ENCODE measurements around the gene VNN1.
A peak's percentile ranks its signal among the peaks of the same experiment; 100 is the strongest.
"Not testable (repeated sequence)": the region's sequence is repeated elsewhere in the genome, so short reads cannot be mapped to it uniquely, and the experiment has no call there.

VNN1 gene

DNA sequence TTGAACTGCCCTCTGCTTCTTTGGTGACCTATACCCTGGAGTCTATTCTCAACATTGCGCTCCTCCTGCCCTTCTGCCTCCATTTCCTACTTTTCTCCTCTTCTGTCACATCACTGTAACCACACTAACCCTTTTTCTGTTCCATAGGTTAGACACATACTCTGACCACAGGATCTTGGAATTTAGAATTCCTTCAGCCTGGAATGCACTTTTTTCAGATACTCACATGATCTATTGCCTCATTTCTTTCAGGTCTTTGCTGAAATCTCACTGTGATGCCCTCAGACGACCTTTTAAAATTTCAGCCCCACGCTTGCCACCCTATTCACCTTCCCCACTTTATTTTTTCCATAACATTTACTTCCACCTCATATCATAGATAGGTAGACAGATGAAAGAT, 5.1 kb downstream of the VNN1 start:
- no peak for TF ChIP-seq POLR2A (IDR thresholded peaks at IDR 0.05; ENCODE audit: low read depth, low read length)
- FAIRE-seq (no peak), DNase-seq (ENCODE audit: insufficient read length, low spot score) (no peak)

- no peak for FAIRE-seq
- DNase-seq (ENCODE audit: insufficient read length, low spot score), result no peak
- no peak for TF ChIP-seq POLR2A (IDR thresholded peaks at IDR 0.05; ENCODE audit: low read depth, low read length)
Measured at GRCh38 chr6:132708002-132708401, 5.9 kb downstream of the VNN1 start.

- FAIRE-seq; DNase-seq (ENCODE audit: insufficient read length, low spot score): not testable (repeated sequence)
Measured at GRCh38 chr6:132706756-132707155, 7.1 kb downstream of the VNN1 start.

DNA sequence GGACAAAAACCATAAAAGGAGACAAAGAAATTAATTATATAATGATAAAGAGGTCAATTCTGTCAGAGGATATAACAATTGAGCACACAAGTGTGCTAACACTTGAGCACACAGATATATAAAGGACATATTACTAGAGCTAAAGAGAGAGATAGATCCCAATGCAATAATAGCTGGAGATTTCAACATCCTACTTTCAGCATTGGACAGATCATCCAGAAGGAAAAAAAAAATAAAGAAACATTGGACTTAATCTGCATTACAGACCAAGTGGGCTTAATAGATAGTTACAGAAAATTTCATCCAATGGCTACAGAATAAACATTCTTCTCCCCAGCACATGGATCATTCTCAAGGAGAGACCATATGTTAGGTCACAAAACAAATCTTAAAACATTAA, 9.9 kb downstream of the VNN1 start:
- no peak for DNase-seq (ENCODE audit: insufficient read length, low spot score)
- no peak for FAIRE-seq
- TF ChIP-seq POLR2A (IDR thresholded peaks at IDR 0.05; ENCODE audit: low read depth, low read length), result no peak

DNA sequence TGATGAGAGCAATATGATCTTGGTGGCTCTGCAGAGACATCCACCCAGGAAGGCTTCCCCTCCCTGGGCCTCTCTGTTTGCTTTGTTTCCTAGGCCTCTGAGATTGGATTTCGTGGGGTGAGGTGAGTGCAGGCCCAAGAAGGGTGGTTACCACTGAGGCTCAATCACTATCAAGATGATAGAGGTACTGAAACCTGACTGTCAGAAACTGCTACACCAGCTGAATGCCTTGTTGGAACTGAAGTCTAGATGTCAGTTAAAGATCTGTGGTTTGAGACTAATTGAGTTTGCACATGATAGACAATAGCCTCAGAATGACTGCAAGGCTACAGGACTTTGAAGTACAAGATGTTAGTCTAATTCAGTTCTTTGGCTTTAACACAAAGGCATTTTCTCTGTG, 15.2 kb downstream of the VNN1 start:
- DNase-seq (ENCODE audit: insufficient read length, low spot score) (no peak), FAIRE-seq (no peak)
- no peak for TF ChIP-seq POLR2A (IDR thresholded peaks at IDR 0.05; ENCODE audit: low read depth, low read length)

DNA sequence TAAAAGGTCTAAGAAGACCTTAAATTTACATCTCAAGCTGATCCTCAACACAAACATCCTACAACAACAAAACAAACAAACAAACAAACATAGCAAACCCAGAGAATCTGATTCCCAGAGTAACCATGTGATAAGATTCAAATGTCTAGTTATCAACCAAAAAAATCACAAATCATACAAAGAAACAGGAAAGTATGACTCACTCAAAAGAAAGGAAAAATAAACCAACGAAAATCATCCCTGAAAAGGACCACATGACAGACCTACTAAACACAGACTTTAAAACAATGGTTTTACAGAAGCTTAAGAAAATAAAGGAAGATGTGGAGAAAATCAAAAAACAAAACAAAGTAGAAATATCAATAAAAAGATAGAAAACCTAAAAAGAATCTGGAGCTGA, 18.1 kb downstream of the VNN1 start:
- FAIRE-seq (no peak), DNase-seq (ENCODE audit: insufficient read length, low spot score) (no peak)

DNA sequence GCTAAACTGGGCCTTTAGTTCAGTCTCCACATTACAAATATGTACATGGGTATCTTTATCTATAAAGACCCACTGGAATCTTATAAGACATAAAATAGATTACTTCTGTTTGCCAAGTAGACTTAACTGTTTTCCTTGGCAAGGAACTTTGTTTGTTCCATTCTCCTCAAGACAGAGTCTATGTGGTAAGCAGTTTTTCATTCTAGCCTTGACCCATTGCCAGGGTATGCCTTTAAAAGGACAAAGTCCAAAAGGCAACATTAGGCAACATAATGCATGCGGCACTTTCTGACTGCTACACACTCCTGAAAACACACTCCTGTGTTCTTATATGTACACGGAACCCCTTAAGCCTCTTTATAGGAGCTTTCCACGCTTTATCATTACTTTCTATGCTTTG, 20.4 kb downstream of the VNN1 start:
- no peak for TF ChIP-seq POLR2A (IDR thresholded peaks at IDR 0.05; ENCODE audit: low read depth, low read length)
- DNase-seq (ENCODE audit: insufficient read length, low spot score), result no peak
- FAIRE-seq, result no peak

More for the DNA sequence above, 18.1 kb downstream of the VNN1 start:
- TF ChIP-seq POLR2A (IDR thresholded peaks at IDR 0.05; ENCODE audit: low read depth, low read length), result no peak

DNA sequence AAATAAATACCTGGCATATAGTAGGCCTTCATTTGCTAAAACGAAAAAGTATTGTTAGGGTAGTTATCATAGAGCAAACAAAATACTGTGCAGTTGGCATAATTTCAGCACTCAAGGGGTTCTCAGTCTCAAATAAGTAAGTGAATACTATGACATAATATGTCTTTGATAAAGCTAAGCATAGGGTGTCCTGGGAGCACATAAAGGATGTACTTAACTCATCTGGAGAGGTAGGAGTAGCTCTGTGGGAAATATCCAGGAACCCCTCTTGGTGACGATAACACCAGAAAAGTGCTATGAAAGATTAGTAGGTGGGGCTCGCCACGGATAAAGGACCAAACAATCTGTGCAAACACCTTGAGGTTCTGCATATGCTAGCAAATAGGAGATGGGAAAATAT, 23.2 kb downstream of the VNN1 start:
- FAIRE-seq (no peak), DNase-seq (ENCODE audit: insufficient read length, low spot score) (no peak)
- no peak for TF ChIP-seq POLR2A (IDR thresholded peaks at IDR 0.05; ENCODE audit: low read depth, low read length)

- DNase-seq (ENCODE audit: insufficient read length, low spot score) (peak; percentile 7), FAIRE-seq (peak; percentile 50)
- TF ChIP-seq POLR2A (IDR thresholded peaks at IDR 0.05; ENCODE audit: low read depth, low read length), result no peak
Measured at GRCh38 chr6:132687306-132687705, 26.5 kb downstream of the VNN1 start.

- no peak for TF ChIP-seq POLR2A (IDR thresholded peaks at IDR 0.05; ENCODE audit: low read depth, low read length)
- DNase-seq (ENCODE audit: insufficient read length, low spot score) (no peak), FAIRE-seq (no peak)
Measured at GRCh38 chr6:132686531-132686930, 27.3 kb downstream of the VNN1 start.

- FAIRE-seq (no peak), DNase-seq (ENCODE audit: insufficient read length, low spot score) (no peak)
- no peak for TF ChIP-seq POLR2A (IDR thresholded peaks at IDR 0.05; ENCODE audit: low read depth, low read length)
Measured at GRCh38 chr6:132685009-132685408, 28.8 kb downstream of the VNN1 start.

GRCh38 chr6:132684272-132684671, 29.6 kb downstream of the VNN1 start:
- FAIRE-seq, result no peak
- DNase-seq (ENCODE audit: insufficient read length, low spot score), result no peak

DNA sequence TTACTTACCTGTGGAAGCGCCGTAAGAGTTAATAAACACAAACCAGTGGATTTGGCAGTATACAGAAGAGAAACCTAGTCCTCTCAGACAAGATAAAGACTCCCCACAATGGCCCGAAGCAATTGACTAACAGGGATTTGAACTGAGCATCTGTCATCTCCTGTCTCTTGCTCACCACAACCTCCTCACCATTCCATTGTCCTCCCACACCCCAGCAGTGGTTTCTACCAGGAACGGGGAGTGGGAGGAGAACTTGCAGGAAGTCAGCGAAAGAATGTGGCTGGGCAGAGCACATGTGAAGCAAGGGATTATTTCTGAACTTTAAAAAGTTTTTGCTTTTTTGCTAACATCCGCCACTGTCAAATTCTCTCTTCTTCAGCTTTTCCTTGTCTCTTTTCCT, 30.3 kb downstream of the VNN1 start:
- no peak for TF ChIP-seq POLR2A (IDR thresholded peaks at IDR 0.05; ENCODE audit: low read depth, low read length)
- FAIRE-seq, result no peak
- DNase-seq (ENCODE audit: insufficient read length, low spot score), result no peak

More at GRCh38 chr6:132684272-132684671, 29.6 kb downstream of the VNN1 start:
- TF ChIP-seq POLR2A (IDR thresholded peaks at IDR 0.05; ENCODE audit: low read depth, low read length), result no peak

DNA sequence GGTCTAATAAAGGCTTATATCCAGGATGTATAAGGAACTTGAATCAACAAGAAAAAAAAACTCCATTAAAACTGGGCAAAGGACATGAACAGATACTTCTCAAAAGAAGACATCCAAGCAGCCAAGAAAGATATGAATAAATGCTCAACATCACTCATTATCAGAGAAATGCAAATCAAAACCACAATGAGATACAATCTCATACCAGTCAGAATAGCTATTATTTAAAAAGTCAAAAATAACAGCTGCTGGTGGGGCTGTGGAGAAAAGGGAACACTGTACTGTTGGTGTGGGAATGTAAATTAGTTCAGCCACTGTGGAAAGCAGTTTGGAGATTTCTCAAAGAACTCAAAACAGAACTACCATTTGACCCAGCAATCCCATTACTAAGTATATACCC, 34.8 kb downstream of the VNN1 start:
- not testable (repeated sequence) for DNase-seq (ENCODE audit: insufficient read length, low spot score); FAIRE-seq

GRCh38 chr6:132675749-132676148, 38.1 kb downstream of the VNN1 start:
- no peak for TF ChIP-seq POLR2A (IDR thresholded peaks at IDR 0.05; ENCODE audit: low read depth, low read length)
- DNase-seq (ENCODE audit: insufficient read length, low spot score), result no peak
- no peak for FAIRE-seq

- no peak for TF ChIP-seq POLR2A (IDR thresholded peaks at IDR 0.05; ENCODE audit: low read depth, low read length)
- FAIRE-seq (no peak), DNase-seq (ENCODE audit: insufficient read length, low spot score) (no peak)
Measured at GRCh38 chr6:132675002-132675401, 38.9 kb downstream of the VNN1 start.
